ENCODE data around the gene MAPK6. TPM values are rescaled to one million over a fixed set of nuclear protein-coding genes. Genes with fewer than 3 reads are reported as not detected.

MAPK6 gene
- total RNA-seq, 1 experiment from 2014 or later: 38.7 TPM

- no peak for DNase-seq
- Histone ChIP-seq H3K4me1 (replicated peaks; ENCODE audit: insufficient read depth) (peaks cover 17% of the 10 kb centered on the region), H3K79me2 (ENCODE audit: low read depth) (no peaks in the 10 kb centered on the region), H3K27ac (no peak overlapping the region), H3K4me3 (no peak overlapping the region), H3F3A (ENCODE audit: insufficient read depth, low read depth) (peaks cover 11% of the 10 kb centered on the region; the same call in 1 of the 2 replicates), H3K4me2 (no peak overlapping the region), H3K9me2 (ENCODE audit: insufficient read depth) (no peaks in the 10 kb centered on the region; the same call in 1 of the 2 replicates), H3K36me3 (ENCODE audit: low read depth) (no peaks in the 10 kb centered on the region), H2AFZ (no peak overlapping the region), H3K27me3 (ENCODE audit: insufficient read depth, low read depth) (no peaks in the 10 kb centered on the region), H4K20me1 (ENCODE audit: insufficient read depth) (no peaks in the 10 kb centered on the region), H3K9me3 (ENCODE audit: insufficient read depth, low read depth) (no peaks in the 10 kb centered on the region)
- intact Hi-C loops (cut with micrococcal nuclease; ENCODE audit: unreplicated experiment): no loop called here
- no peak for TF ChIP-seq EZH2 (IDR thresholded peaks at IDR 0.05; ENCODE audit: low read depth)
- TF ChIP-seq CTCF (conservative IDR thresholded peaks at IDR 0.05): no peak
- BruUV-seq (replicated peaks): no TSS peak
- ChIA-PET POLR2A (ENCODE audit: unreplicated experiment) (no interaction called here), CTCF (no interaction called here)
Measured at GRCh38 chr15:52107238-52107637, 88.2 kb downstream of the MAPK6 start.

GRCh38 chr15:52109559-52110451 lies 90.8 kb downstream of the MAPK6 start:
- H3K9me3 ChIP-seq (ENCODE audit: insufficient read depth, low read depth): no peaks in the 10 kb centered on the region
- H3K4me2 ChIP-seq: no peak overlapping the region
- no peak for TF ChIP-seq CTCF (conservative IDR thresholded peaks at IDR 0.05)
- TF ChIP-seq EZH2 (IDR thresholded peaks at IDR 0.05; ENCODE audit: low read depth): no peak
- H3K79me2 ChIP-seq (ENCODE audit: low read depth): no peaks in the 10 kb centered on the region
- DNase-seq: no peak
- no peaks in the 10 kb centered on the region for H3F3A ChIP-seq (ENCODE audit: insufficient read depth, low read depth)
- ChIA-PET CTCF (no interaction called here), POLR2A (ENCODE audit: unreplicated experiment) (no interaction called here)
- BruUV-seq (replicated peaks): no TSS peak
- H4K20me1 ChIP-seq (ENCODE audit: insufficient read depth): no peaks in the 10 kb centered on the region
- H3K36me3 ChIP-seq (ENCODE audit: low read depth): no peaks in the 10 kb centered on the region
- H3K4me1 ChIP-seq (replicated peaks; ENCODE audit: insufficient read depth): no peaks in the 10 kb centered on the region
- H3K9me2 ChIP-seq (ENCODE audit: insufficient read depth): no peaks in the 10 kb centered on the region; the same call in 1 of the 2 replicates
- H2AFZ ChIP-seq: no peak overlapping the region
- H3K27me3 ChIP-seq (ENCODE audit: insufficient read depth, low read depth): no peaks in the 10 kb centered on the region
- intact Hi-C loops (cut with micrococcal nuclease; ENCODE audit: unreplicated experiment): no loop called here
- H3K27ac ChIP-seq: no peak overlapping the region
- no peak overlapping the region for H3K4me3 ChIP-seq

- TF ChIP-seq EZH2 (IDR thresholded peaks at IDR 0.05; ENCODE audit: low read depth) (no peak), CTCF (conservative IDR thresholded peaks at IDR 0.05) (no peak)
- H3K9me2 ChIP-seq (ENCODE audit: insufficient read depth): no peaks in the 10 kb centered on the region
- intact Hi-C loops (cut with micrococcal nuclease; ENCODE audit: unreplicated experiment): no loop called here
- POLR2A ChIA-PET (ENCODE audit: unreplicated experiment): interaction anchor here (0.6 kb wide), 1 partner anchor 17 kb away, joined by 4 read pairs; no protein-coding TSS in a partner anchor
- no peaks in the 10 kb centered on the region for H3K36me3 ChIP-seq (ENCODE audit: low read depth)
- CTCF ChIA-PET: no interaction called here
- H3K79me2 ChIP-seq (ENCODE audit: low read depth): no peaks in the 10 kb centered on the region
- no peaks in the 10 kb centered on the region for H3K9me3 ChIP-seq (ENCODE audit: insufficient read depth, low read depth)
- DNase-seq: no peak
- no peaks in the 10 kb centered on the region for H3K4me1 ChIP-seq (replicated peaks; ENCODE audit: insufficient read depth)
- H2AFZ ChIP-seq: no peak overlapping the region
- H3K4me2 ChIP-seq: no peak overlapping the region
- no peaks in the 10 kb centered on the region for H3K27me3 ChIP-seq (ENCODE audit: insufficient read depth, low read depth)
- H3K4me3 ChIP-seq: no peak overlapping the region
- no peaks in the 10 kb centered on the region for H4K20me1 ChIP-seq (ENCODE audit: insufficient read depth)
- no peak overlapping the region for H3K27ac ChIP-seq
- no TSS peak for BruUV-seq (replicated peaks)
- H3F3A ChIP-seq (ENCODE audit: insufficient read depth, low read depth): no peaks in the 10 kb centered on the region
Measured at GRCh38 chr15:52111517-52112202, 92.6 kb downstream of the MAPK6 start.

Data from PC-9 (cell line).